ENCODE measurements around the gene AASDHPPT.
"Not testable (repeated sequence)": the region's sequence is repeated elsewhere in the genome, so short reads cannot be mapped to it uniquely, and the experiment has no call there.

Gene AASDHPPT

GRCh38 chr11:106077609-106078455, at the start of gene AASDHPPT:
Gene AASDHPPT (plus strand): TSS chr11:106077662. CDS start chr11:106077711, 49 bp downstream.
- peak; percentile 56 to 78 for DNase-seq

DNA sequence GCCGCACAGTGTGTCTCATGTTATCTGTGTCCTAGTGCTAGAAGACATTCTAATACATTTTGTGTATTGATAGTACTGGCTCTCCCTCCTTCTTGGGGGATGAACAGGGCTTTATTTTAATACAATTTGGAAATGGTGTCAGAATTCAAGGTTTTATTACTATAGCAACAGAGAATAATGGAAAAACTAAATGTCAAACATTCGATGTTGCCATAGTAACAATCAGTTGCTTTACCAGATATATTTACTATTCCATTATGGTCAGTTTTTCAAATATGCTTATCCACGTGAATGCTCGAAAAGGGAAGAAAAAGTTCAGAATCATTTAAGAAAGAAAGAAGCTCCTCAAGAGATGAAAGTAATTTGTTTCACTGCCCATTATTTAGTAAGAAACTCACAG, 46.9 kb upstream of the AASDHPPT start:
- no peak for DNase-seq

- DNase-seq = no peak
Measured at GRCh38 chr11:106031202-106031810, 46.2 kb upstream of the AASDHPPT start.

DNA sequence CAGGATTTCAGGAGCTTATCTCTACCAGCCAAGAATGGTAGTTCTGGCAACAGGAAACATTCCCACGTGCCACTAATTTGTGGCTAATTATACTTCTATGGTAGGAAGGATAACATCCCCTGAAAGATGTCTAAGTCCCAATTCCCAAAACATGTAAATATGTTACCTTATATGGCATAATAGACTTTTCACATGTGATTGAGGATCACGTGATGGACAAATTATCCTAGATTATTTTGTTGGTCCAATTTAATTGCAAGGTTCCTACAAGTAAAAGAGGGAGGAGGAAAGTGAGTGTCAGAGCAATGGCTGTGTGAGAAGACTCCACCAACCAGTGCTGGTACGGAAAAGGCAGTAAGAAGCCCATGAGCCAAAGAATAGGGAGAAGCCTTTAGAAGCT, 45.5 kb upstream of the AASDHPPT start:
- DNase-seq = no peak

- no peak for DNase-seq
Measured at GRCh38 chr11:106032861-106033260, 44.6 kb upstream of the AASDHPPT start.

- no peak for DNase-seq
Measured at GRCh38 chr11:106043540-106043939, 33.9 kb upstream of the AASDHPPT start.

- no peak for DNase-seq
Measured at GRCh38 chr11:106047631-106048030, 29.8 kb upstream of the AASDHPPT start.

DNA sequence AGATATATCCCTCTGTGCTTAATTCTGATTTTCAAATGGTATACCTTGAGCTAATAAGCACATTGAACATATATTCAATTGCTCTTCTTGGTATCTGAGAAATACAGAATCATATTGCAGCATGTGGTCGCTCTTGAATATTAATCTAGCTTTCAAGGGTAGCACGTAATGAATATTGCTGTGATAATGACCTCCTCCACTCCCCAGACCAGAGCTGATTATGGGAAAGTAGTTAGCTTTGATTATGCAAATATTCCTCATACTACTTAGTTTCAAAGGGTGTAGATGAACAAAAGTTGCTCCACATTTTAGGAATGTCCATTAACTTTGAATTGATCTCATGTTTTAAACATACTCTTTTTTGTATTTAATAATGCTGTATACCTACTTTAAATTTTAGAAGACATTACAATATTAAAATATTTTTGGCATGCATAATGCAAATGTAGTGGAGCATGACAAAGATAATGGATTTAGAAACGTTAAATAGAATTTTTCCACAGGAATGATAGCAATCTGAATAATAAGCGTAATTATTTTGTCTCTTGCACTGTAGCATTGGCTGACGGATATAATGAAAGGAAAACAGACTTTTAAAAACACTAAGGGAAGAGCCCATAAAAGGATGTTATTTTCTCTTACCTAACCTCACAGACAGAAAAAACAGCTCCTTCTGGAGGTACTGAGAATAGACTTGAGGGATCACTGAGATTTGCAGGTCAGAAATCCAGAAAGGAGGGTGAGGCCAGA, 27.6 kb upstream of the AASDHPPT start:
- DNase-seq = no peak

DNA sequence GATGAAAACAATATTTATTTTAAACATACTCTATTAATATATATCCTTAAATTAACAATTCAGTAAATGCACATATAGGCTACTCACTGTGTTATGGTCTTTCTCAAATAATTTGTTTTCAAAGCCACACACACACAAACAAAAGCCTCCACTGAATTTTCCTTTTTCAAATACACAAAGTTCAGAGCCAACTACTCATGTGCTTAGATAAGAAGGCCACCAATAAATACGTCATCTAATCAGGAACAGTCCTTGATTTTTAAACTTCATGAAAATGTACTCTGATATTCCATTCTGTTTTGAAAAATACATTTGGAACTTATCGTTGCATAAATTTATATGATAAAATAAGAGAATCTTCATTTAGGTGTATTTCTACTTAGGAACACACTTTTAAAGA, 26.4 kb upstream of the AASDHPPT start:
- DNase-seq = no peak

DNA sequence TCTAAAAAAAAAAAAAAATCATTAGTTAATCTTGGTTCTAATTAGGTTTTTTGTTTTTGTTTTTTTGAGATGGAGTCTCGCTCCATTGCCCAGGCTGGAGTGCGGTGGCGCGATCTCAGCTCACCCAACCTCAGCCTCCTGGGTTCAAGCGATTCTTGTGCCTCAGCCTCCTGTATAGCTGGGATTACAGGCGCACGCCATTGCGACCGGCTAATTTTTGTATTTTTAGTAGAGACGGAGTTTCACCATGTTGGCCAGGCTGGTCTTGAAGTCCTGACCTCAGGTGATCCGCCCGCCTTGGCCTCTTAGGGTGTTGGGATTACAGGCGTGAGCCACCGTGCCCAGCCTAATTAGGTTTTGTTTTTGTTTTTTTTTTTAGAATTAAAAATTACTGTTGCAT, 19.1 kb upstream of the AASDHPPT start:
- DNase-seq = not testable (repeated sequence)

- no peak for DNase-seq
Measured at GRCh38 chr11:106059617-106060016, 17.8 kb upstream of the AASDHPPT start.

DNA sequence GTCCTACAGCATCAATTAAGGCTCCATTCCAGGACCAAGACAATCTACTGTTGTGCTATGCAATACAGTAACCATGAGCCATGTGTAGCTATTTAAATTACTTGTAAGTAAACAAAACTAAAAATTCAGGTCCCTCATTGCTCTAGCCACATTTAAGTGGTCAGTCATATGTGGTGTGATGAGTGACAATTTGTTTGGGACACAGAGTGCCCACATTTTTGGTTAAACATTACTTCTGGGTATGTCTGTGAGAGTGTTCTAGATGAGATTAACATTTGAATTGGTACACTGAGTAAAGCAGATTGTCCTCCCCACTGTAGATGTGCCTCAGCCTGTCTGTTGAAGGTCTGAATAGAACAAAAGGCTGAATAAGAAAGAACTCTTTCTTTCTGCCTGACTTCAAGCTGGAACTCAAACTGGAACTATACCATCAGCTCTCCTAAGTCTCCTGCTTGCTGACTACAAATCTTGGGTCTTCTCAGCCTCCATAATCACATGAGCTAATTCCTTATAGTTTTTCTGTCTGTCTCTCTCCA, 16.1 kb upstream of the AASDHPPT start:
- no peak for DNase-seq

DNA sequence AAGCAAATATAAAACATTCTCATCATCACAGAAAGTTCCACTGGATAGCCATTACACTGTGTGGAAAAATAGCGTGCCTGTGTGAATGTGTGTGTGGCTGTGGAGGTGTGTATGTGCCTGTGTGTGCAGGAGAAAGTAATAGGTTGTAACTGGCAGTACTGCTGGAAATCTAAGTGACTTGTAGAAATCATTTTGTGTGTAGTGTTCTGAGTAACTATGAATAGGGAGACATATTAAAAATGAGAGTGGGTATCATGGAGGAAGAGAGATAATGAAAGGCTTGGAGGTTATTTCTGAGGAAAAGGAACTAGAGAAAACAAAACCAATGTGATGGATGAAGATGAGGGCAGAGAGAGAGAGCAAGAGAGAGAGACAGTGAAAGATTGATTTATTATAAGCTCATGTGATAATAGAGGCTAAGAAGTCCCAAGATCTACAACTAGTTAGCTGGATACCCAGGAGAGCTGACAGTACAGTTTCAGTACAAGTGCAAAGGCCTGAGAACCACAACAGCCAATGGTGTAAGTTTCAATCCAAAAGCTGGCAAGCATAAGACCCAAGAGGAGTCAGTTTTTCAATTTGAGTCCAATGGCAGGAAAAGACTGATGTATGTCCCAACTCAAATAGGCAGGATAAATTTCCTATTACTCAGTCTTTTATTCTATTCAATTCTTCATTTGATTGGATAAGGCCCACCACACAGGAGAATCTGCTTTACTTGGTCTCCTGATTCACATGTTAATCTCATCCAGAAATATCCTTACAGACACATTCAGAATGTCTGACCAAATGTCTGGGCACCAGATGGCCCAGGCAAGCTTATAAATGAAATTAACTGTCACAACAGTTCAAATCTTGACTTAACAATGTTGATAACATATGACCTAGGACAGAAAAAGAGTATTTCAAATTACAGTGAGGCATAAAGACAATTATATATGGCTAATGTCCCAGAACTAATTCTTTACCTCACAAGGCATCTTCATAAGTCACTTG, 15.2 kb upstream of the AASDHPPT start:
- DNase-seq = no peak

DNA sequence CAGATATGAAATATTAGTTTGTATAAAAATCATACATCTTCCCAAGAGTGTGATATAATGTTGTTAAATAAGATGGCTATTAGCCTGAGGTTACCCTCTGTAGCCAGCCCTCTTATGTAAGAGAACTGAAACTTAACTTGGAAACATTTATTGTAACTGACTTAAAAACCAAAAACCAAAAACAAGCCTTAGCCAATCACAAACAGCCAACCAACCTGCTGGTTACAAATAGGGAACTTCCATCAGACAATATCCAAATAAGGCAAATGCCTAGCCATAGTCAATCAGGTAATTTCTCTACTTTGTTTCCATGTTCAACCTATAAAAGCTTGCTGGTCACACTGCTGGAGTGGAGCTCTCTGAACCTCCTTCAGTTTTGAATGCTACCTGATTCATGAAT, 14.5 kb upstream of the AASDHPPT start:
- no peak for DNase-seq

DNA sequence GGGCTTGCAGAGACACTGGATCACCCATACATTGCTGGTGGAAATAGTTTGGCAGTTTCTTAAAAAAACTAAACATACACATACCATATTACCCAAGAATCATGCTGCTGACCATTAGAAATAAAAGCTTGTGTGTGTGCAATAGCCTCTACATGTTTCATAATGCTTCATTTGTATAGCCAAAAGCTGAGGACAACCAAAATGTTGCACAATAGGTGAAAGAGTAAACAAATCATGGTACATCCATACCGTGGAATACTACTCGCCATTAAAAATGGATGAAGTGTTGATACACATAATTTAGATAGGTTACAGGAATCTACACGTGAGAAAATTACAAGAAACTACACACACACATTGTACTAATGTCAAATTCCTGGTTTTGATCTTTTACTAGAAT, 6.9 kb upstream of the AASDHPPT start:
- no peak for DNase-seq

- DNase-seq = no peak
Measured at GRCh38 chr11:106072804-106073203, 4.7 kb upstream of the AASDHPPT start.

DNA sequence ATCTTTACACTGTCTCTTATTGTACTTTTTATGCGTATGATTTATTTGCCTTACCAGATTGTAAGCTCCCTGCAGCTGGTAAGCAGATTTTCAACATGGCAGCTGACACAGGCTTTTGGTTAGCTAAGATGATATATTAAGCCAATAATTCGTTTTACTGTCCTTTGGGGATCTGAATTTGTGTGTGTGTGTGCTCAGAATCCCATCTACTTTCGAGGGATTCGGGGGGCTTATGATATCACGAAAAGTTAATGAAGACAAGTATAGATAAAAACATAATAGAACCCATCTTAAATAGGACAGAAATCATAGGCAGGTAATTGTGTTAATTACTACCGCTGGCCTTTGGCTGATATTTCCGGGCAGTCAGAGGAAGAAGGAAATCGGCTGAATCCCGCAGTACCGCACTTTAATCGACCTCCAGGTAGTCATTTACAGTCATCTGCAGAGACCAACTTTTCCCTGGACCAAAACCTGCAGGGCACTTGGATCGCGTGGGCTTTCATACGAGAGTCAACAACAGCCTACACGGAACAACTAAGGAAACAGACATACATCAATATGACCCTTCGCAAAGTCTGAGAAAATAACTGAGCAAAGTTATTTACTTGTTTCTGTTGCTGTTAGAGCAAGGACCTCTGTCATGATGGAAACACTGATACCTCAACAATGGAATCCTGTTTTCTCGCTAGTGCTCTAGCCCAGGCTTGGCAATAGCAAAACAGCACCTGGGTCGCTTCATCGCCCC, 1.1 kb upstream of the AASDHPPT start:
- peak in 1 of 2 experiments; percentile 16 for DNase-seq

GRCh38 chr11:106076919-106077608, 398 bp upstream of the AASDHPPT start, which contains the start of gene KBTBD3:
Gene KBTBD3 (minus strand): TSS chr11:106077347. CDS start chr11:106059097, 18,250 bp downstream.
- peak; percentile 98 to 100 for DNase-seq

DNA sequence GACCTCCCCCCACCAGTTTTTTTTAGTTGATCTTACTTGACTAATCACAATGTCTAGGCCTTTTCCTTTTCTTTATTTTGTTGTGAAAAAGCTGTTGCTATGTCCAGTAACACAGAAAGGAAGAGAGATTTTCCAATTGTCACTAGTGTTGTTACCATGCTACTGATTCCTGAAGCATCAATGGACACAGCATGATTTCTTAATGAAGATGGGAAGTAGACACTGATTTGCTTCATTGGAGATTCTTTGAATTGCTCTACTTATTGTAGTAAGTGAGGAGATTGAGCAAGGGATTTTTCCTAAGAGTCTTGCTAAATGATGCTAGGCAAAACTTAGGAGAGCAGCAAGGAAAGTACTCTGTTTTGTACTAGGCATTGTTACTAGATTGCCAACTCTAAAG, 4.6 kb downstream of the AASDHPPT start:
- DNase-seq = no peak

DNA sequence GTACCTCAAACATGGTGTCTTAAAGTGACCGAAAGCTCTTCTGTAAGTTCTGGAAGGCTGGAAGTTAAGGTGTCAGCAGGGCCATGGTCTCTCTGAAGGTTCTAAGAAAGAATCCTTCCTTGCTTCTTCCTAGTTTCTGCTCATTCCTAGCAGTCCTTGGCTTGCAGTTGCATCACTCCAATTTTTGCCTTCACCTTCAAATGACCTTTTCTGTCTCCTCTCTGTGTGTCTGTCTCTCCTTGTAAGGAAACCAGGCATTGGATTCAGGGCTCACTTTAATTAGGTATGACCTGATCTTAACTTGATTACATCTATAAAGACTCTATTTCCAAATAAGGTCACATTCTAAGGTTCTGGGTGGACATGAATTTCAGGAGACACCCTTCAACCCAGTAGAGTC, 8.7 kb downstream of the AASDHPPT start:
- no peak for DNase-seq

DNA sequence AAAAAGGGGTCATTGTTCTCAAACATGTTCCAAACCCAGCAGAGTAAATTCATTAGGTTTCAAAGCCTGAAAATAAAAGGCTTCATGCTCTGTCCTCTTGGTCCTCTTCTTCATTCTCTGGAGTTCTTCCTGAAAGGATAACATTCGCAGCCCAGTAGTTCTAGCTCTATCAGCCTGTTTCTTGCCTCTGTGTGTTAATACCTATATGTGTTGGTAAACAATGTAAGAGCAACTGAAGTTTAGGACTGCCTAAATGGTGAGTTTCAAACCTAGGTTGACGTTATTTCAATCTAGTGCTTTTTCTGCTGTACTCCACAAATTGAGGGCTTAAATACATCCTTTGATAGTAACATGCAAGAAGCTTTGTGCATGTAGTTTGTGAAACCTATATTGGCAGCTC, 9.4 kb downstream of the AASDHPPT start:
- DNase-seq = no peak

Measured in NCI-H446 (cell line).